HG03439 (cell line): ENCODE measurements around the gene IP6K2.

Source experiments
- ATAC-seq: cut with Tn5 transposase; IDR thresholded peaks from one replicate; pipeline ENCODE4 v1.9.1; 2021; ENCODE audit warnings: mild to moderate bottlenecking, moderate library complexity; ENCODE audit not compliant: unreplicated experiment

IP6K2 gene

GRCh38 chr3:48674505-48674904 is 42.5 kb downstream of the IP6K2 start:
- ATAC-seq, result no peak

- ATAC-seq, result no peak
Observed at GRCh38 chr3:48672522-48672921, 44.5 kb downstream of the IP6K2 start.

GRCh38 chr3:48664929-48665328 is 52.1 kb downstream of the IP6K2 start:
- ATAC-seq, result no peak

GRCh38 chr3:48664313-48664644 is 52.7 kb downstream of the IP6K2 start:
- ATAC-seq, result no peak

GRCh38 chr3:48663489-48664312 is 53.3 kb downstream of the IP6K2 start:
- ATAC-seq, result peak; percentile 83

GRCh38 chr3:48662753-48663488 is 54.1 kb downstream of the IP6K2 start, which contains the start of gene CELSR3:
CELSR3 (minus strand) TSS chr3:48662886; CDS start chr3:48662634, 252 bp downstream.
- ATAC-seq, result no peak

GRCh38 chr3:48662145-48662752 is 54.8 kb downstream of the IP6K2 start:
- no peak for ATAC-seq

DNA sequence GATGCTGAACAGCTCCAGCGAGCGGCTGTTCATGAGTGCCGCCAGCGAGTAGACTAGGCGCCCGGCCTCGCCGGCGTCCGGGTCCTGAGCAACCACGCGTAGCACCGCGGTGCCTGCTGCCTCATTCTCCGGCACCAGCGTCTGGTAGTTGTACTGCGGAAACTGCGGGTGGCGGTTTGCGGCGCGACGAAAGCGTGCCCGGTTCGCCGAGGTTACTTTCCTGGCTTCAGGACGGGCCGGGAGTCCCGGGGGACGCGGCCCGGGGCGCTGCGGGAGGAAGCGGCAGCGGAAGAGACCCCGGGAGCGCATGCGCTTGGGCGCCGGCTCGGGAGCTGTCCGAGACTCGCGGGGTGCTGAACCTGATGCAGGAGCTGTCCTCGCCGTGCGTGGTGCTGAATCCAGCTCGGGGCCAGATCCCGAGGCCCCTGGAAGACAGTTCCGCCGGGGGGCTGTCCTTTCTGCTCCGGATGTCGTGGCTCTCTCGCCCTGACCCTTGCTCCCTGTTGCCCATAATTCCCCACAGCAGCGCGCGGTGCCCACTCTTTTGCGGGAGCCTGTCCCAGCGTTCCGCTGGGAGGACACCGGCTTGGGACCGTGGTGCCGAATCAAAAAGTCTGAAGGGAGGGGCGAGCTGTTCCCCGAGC is 55.4 kb downstream of the IP6K2 start:
- no peak for ATAC-seq

- no peak for ATAC-seq
Observed at GRCh38 chr3:48660800-48661400, 56.1 kb downstream of the IP6K2 start.

- ATAC-seq, result no peak
Observed at GRCh38 chr3:48656841-48657281, 60.2 kb downstream of the IP6K2 start.

DNA sequence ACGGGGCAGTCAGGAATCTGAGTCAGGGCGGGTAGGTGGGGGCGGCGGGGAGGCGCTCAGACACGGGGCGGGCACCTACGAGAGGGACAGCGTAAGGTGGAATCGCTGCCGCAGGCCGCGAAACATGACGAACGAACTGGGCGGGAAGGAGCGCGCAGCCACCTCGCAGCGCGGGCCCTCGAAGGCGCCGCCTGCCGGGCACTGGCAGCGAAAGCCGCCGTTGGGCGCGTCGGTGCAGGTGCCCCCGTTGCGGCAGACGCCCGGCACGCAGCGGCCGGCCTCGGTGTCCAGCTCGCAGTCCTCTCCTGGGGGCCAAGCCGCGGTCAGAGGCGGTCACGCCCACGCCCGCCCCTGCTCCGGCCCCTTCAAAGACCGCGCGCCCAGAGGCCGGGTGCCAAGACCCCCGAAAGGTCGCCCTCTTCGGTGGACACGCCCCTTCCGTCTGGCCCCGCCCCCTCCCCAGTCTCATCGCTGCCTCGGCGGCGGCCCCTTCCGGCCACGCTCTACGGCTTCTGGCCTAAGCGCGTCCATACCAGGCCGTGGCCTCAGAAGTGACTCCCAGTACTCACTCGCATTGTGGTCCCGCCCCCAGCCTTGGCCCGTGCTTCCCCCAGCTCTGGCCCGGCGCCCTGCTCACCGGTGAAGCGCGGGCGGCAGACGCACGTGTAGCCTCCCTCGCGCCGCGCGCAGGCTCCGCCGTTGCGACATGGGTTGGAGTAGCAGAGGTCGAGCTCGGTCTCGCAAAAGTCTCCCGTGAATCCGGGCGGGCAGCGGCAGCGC is 60.8 kb downstream of the IP6K2 start:
- ATAC-seq, result peak; percentile 56

DNA sequence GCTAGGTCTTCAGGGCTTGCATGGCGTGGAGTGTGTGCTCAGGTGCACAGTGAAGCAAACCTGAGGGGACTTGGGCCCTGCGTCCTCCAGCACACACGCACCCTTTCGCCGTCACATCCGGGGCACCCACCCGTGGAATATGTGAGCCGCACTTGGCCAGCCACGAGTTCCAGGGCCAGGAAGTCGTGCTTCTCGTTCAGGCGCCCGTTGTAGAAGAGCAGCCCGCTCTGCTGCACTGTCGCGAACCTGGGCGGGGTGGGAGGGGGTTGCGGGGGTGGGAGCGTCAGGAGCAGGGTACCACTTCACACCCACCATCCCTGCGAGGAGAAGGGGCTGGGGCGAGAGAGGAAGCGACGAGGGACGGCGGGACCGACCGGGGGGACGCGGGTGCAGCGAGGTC is 61.4 kb downstream of the IP6K2 start:
- no peak for ATAC-seq

DNA sequence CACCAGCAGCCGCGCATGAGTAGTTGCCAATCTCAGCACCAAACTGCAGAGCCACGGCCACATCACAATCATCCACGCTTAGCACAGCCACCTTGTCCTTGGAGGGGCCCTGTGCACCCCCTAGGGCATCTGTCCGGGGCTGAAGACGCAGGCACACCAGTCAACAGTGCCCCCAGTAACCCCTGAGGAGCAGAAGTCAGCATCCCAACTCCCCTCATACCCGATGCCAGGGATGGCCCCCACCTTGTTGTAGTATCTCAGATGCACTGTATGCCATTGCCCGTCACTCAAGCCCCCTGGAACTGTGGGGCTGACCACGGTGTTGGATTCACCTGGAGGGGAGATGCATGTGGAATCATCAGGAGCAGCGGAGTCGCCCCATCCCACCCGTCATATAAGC is 62.0 kb downstream of the IP6K2 start:
- ATAC-seq, result no peak

GRCh38 chr3:48652923-48653715 is 63.9 kb downstream of the IP6K2 start:
- no peak for ATAC-seq

GRCh38 chr3:48651771-48652170 is 65.2 kb downstream of the IP6K2 start:
- ATAC-seq, result no peak

DNA sequence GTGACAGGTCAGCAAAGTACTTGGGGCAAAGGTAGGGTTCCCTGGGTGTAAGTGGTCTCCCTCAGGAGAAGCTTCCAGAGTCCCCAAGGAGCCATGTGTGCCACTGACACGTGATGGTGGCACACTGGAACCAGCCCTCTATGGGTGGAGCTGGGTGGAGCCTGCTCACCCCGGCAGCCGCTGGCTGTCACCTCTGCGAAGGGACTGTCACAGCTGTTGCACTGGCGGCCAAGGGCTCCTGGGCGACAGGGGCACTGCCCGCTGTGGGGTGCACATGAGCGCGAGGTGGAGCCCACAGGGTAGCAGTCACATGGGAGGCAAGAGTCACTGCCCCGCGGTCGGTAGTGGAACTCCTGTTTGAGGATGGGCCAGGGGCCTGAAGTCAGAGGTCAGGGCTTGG is 66.3 kb downstream of the IP6K2 start:
- no peak for ATAC-seq

DNA sequence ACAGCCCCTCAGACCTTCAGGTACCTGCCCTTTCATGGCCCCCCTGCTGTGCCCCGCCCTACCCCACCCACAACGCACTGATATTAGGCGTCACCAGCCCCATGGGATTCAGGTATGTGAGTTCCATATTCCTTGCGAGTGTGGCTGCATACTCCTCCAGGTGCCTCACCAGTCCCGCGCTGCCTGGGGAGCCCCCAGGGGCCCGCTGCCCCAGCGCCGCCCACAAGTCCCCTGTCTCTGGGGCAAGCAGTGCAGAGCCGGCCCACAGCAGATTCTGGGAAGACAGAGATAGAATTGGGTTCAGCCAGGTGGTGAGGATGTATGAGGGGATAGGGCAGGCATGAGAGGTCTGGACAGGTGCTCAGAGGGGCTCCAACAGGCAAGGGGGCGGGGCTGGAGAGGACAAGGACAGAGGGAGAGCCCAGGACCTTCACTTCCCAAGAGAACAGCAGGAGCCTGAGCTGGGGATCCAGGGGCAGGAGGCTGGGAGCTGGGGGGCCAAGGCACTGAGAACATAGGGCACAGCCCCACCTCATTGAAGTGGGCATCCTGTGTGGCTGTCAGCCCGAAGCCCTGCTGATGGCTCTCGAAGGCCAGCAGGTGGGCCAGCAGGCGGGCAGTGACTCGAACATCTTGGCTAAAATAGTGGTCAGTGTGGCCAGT is 68.7 kb downstream of the IP6K2 start:
- ATAC-seq, result no peak

GRCh38 chr3:48647714-48648113 is 69.3 kb downstream of the IP6K2 start:
- ATAC-seq, result no peak
